Neural cell (in vitro differentiated cells): Measurements from ENCODE around the gene EDNRA. TPM values are rescaled to one million over a fixed set of nuclear protein-coding genes. Genes with fewer than 3 reads are reported as not detected.

Experiments
- H2AFZ ChIP-seq: fragments of 200-600, 300-800 bp; sonication (generic), shearing (Covaris generic); 2 replicates; pipeline ENCODE4 v1.6.0; 2014; ENCODE audit warnings: low read depth, mild to moderate bottlenecking, antibody characterized with exemption, low read length, moderate library complexity
- H3F3A ChIP-seq: fragments of 200-600 bp; shearing (Covaris generic); 2 replicates; pipeline ENCODE4 v1.6.1; 2016; ENCODE audit warnings: mild to moderate bottlenecking, moderate library complexity, mixed read lengths, antibody characterized with exemption, low read length; ENCODE audit not compliant: insufficient read depth, poor library complexity, severe bottlenecking
- H3K27ac ChIP-seq: fragments of 200-600, 300-800 bp; sonication (generic), shearing (Covaris generic); 2 replicates; pipeline ENCODE4 v1.5.1; 2014; ENCODE audit warnings: mild to moderate bottlenecking, low read length, moderate library complexity
- H3K27me3 ChIP-seq: fragments of 300-800, 200-600 bp; sonication (generic), shearing (Covaris generic); 2 replicates; pipeline ENCODE4 v1.6.0; 2014; ENCODE audit warnings: mild to moderate bottlenecking, low read depth, low read length, moderate library complexity; ENCODE audit not compliant: insufficient read depth
- H3K36me3 ChIP-seq: fragments of 300-800, 200-600 bp; sonication (generic), shearing (Covaris generic); 2 replicates; pipeline ENCODE4 v1.5.1; 2014; ENCODE audit warnings: mild to moderate bottlenecking, antibody characterized with exemption, low read length, moderate library complexity; ENCODE audit not compliant: insufficient read depth
- H3K4me2 ChIP-seq: fragments of 300-800, 200-600 bp; sonication (generic), shearing (Covaris generic); 2 replicates; pipeline ENCODE4 v1.6.0; 2014; ENCODE audit warnings: mild to moderate bottlenecking, low read length
- H3K4me3 ChIP-seq: fragments of 300-800, 200-600 bp; sonication (generic), shearing (Covaris generic); 2 replicates; pipeline ENCODE4 v1.5.1; 2014; ENCODE audit warnings: mild to moderate bottlenecking, low read length, moderate library complexity
- H3K79me2 ChIP-seq: fragments of 200-600 bp; shearing (Covaris generic); replicated peaks from 2 replicates; pipeline ENCODE4 v1.6.0; 2014; ENCODE audit warnings: mild to moderate bottlenecking, low read length, moderate library complexity; ENCODE audit not compliant: insufficient read depth
- H3K9ac ChIP-seq: fragments of 300-800, 200-600 bp; sonication (generic), shearing (Covaris generic); 2 replicates; pipeline ENCODE4 v1.6.1; 2016; ENCODE audit warnings: mild to moderate bottlenecking, low read length, mixed read lengths
- H3K9me2 ChIP-seq: fragments of 200-600 bp; shearing (Covaris generic); 2 replicates; pipeline ENCODE4 v1.6.1; 2016; ENCODE audit warnings: mild to moderate bottlenecking, low read length, mixed read lengths; ENCODE audit not compliant: insufficient read depth
- H3K9me3 ChIP-seq: fragments of 200-600, 300-800 bp; sonication (generic), shearing (Covaris generic); 2 replicates; pipeline ENCODE4 v1.6.1; 2016; ENCODE audit warnings: mild to moderate bottlenecking, mixed run types, low read length, moderate library complexity, mixed read lengths
- H4K20me1 ChIP-seq: fragments of 200-600 bp; shearing (Covaris generic); 2 replicates; pipeline ENCODE4 v1.6.1; 2016; ENCODE audit warnings: mild to moderate bottlenecking, mixed run types; ENCODE audit not compliant: insufficient read depth
- EP300 ChIP-seq: fragments of 450-650 bp; conservative IDR thresholded peaks from 2 replicates; pipeline ENCODE4 v1.6.1; 2014; ENCODE audit warnings: antibody characterized with exemption, mild to moderate bottlenecking, moderate library complexity; ENCODE audit not compliant: poor library complexity, severe bottlenecking
- EZH2 ChIP-seq: fragments of 200-600, 300-800 bp; shearing (Covaris generic), sonication (generic); IDR thresholded peaks from 2 replicates; pipeline ENCODE4 v1.6.1; 2014; ENCODE audit warnings: antibody characterized with exemption, low read length, borderline replicate concordance, mild to moderate bottlenecking; ENCODE audit not compliant: insufficient read depth, poor library complexity, severe bottlenecking
- MXI1 ChIP-seq: fragments of 450-650 bp; conservative IDR thresholded peaks from 2 replicates; pipeline ENCODE4 v1.6.1; 2014; ENCODE audit warnings: antibody characterized with exemption, mild to moderate bottlenecking; ENCODE audit not compliant: poor library complexity, severe bottlenecking
- POLR2AphosphoS5 ChIP-seq: IDR thresholded peaks from 2 replicates; pipeline ENCODE4 v1.6.1; 2012
- RAD21 ChIP-seq: fragments of 450-650 bp; conservative IDR thresholded peaks from 2 replicates; pipeline ENCODE4 v1.6.1; 2014; ENCODE audit warnings: antibody characterized with exemption, mild to moderate bottlenecking, moderate library complexity
- SMC3 ChIP-seq: fragments of 450-650 bp; conservative IDR thresholded peaks from 2 replicates; pipeline ENCODE4 v1.6.1; 2014; ENCODE audit warnings: antibody characterized with exemption, mild to moderate bottlenecking, moderate library complexity; ENCODE audit not compliant: poor library complexity
- TAF1 ChIP-seq: IDR thresholded peaks from 2 replicates; pipeline ENCODE4 v1.6.1; 2012; ENCODE audit warnings: low read depth
- polyA plus RNA-seq: library from polyadenylated mRNA; depleted of rRNA; stranded (reverse); fragments of >200 nt; gene quantifications from 2 replicates; pipeline ENCODE4 v1.2.3, GENCODE V29; 2014
- TF ChIP-seq, protein P1 (sequence below): fragments of 450-650 bp; IDR thresholded peaks from 2 replicates; pipeline ENCODE4 v1.5.1; 2014; ENCODE audit warnings: antibody characterized with exemption, mild to moderate bottlenecking, moderate library complexity; ENCODE audit not compliant: poor library complexity, severe bottlenecking
- TF ChIP-seq, protein P2 (sequence below): IDR thresholded peaks from 2 replicates; pipeline ENCODE4 v1.6.1; 2012; ENCODE audit warnings: borderline replicate concordance

EDNRA gene
- polyA plus RNA-seq, 1 donor from 2014 or later, result 0.19 TPM

DNA sequence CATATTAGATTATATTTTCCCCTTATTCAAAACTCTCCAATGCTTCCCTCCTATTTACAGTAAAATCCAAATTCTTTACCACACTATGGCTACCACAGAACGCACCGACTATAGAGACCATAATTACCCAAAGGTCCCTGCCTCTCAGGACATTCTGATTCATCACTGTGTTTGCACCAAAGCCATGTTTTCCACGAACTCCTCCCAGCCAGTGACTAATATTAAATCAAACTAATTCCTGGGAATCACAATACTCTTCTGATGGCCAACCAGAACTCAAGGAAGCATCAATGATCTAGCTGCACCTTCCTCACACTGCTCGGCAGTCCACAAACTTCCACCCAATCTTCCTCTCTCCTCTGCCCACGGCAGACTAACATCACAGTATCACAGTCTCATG, 24.2 kb upstream of the EDNRA start:
- Histone ChIP-seq H3K4me3 (no peak overlapping the region), H3K79me2 (no peaks in the 10 kb centered on the region), H3F3A (no peaks in the 10 kb centered on the region), H3K9me2 (no peaks in the 10 kb centered on the region), H3K4me2 (no peak overlapping the region), H3K27me3 (no peaks in the 10 kb centered on the region), H3K9ac (no peak overlapping the region), H3K9me3 (no peaks in the 10 kb centered on the region), H3K36me3 (no peaks in the 10 kb centered on the region), H3K27ac (no peak overlapping the region), H2AFZ (no peak overlapping the region), H4K20me1 (no peaks in the 10 kb centered on the region)
- TF ChIP-seq SMC3 (no peak), POLR2AphosphoS5 (no peak), RAD21 (no peak), EP300 (no peak), EZH2 (no peak), TAF1 (no peak), MXI1 (no peak)
- TF ChIP-seq, protein P1, sequence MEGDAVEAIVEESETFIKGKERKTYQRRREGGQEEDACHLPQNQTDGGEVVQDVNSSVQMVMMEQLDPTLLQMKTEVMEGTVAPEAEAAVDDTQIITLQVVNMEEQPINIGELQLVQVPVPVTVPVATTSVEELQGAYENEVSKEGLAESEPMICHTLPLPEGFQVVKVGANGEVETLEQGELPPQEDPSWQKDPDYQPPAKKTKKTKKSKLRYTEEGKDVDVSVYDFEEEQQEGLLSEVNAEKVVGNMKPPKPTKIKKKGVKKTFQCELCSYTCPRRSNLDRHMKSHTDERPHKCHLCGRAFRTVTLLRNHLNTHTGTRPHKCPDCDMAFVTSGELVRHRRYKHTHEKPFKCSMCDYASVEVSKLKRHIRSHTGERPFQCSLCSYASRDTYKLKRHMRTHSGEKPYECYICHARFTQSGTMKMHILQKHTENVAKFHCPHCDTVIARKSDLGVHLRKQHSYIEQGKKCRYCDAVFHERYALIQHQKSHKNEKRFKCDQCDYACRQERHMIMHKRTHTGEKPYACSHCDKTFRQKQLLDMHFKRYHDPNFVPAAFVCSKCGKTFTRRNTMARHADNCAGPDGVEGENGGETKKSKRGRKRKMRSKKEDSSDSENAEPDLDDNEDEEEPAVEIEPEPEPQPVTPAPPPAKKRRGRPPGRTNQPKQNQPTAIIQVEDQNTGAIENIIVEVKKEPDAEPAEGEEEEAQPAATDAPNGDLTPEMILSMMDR, result no peak
- TF ChIP-seq, protein P2, sequence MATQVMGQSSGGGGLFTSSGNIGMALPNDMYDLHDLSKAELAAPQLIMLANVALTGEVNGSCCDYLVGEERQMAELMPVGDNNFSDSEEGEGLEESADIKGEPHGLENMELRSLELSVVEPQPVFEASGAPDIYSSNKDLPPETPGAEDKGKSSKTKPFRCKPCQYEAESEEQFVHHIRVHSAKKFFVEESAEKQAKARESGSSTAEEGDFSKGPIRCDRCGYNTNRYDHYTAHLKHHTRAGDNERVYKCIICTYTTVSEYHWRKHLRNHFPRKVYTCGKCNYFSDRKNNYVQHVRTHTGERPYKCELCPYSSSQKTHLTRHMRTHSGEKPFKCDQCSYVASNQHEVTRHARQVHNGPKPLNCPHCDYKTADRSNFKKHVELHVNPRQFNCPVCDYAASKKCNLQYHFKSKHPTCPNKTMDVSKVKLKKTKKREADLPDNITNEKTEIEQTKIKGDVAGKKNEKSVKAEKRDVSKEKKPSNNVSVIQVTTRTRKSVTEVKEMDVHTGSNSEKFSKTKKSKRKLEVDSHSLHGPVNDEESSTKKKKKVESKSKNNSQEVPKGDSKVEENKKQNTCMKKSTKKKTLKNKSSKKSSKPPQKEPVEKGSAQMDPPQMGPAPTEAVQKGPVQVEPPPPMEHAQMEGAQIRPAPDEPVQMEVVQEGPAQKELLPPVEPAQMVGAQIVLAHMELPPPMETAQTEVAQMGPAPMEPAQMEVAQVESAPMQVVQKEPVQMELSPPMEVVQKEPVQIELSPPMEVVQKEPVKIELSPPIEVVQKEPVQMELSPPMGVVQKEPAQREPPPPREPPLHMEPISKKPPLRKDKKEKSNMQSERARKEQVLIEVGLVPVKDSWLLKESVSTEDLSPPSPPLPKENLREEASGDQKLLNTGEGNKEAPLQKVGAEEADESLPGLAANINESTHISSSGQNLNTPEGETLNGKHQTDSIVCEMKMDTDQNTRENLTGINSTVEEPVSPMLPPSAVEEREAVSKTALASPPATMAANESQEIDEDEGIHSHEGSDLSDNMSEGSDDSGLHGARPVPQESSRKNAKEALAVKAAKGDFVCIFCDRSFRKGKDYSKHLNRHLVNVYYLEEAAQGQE, result no peak

DNA sequence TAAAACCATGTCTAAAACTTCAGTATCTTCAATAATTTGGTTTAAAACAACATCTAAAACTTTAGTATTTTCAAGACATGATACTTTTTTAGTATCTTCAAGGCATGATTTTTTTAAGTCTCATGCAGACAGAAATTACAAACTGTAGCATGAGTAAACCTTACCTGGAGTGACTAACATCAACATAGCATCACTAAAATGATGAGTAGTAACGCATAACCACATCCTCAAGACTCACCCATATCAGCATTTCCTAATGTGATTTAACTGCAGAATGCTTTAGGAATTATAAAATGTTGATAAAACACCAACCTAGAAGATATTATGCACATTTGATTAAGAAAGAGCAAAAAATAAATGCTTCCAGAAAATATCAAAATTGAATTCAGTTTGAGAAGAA, 19.7 kb upstream of the EDNRA start:
- no peaks in the 10 kb centered on the region for H3K27me3 ChIP-seq
- no peaks in the 10 kb centered on the region for H4K20me1 ChIP-seq
- no peaks in the 10 kb centered on the region for H3F3A ChIP-seq
- H3K9ac ChIP-seq, result no peak overlapping the region
- H3K36me3 ChIP-seq, result no peaks in the 10 kb centered on the region
- no peak overlapping the region for H3K4me3 ChIP-seq
- no peak overlapping the region for H2AFZ ChIP-seq
- H3K9me3 ChIP-seq, result no peaks in the 10 kb centered on the region
- H3K79me2 ChIP-seq, result no peaks in the 10 kb centered on the region
- TF ChIP-seq SMC3 (no peak), MXI1 (no peak), EP300 (no peak), EZH2 (no peak), TAF1 (no peak), RAD21 (no peak), POLR2AphosphoS5 (no peak)
- TF ChIP-seq, protein P2, result no peak
- TF ChIP-seq, protein P1, result no peak
- no peaks in the 10 kb centered on the region for H3K9me2 ChIP-seq
- no peak overlapping the region for H3K27ac ChIP-seq
- no peak overlapping the region for H3K4me2 ChIP-seq
